Endodermal cell (in vitro differentiated cells): Measurements from ENCODE around the gene OPCML. TPM values are rescaled to one million over a fixed set of nuclear protein-coding genes. Genes with fewer than 3 reads are reported as not detected.

ENCODE experiments used
- DNase-seq: peaks from one replicate; pipeline ENCODE4 v3.0.0-alpha.2; 2017
- H3K27ac ChIP-seq: 2 replicates; pipeline ENCODE4 v1.5.1; 2013; ENCODE audit warnings: mild to moderate bottlenecking, low read depth, low read length, moderate library complexity
- H3K27me3 ChIP-seq: 2 replicates; pipeline ENCODE4 v1.6.1; 2013; ENCODE audit warnings: mild to moderate bottlenecking, low read length, moderate library complexity; ENCODE audit not compliant: insufficient read depth, control insufficient read depth, poor library complexity, severe bottlenecking
- H3K36me3 ChIP-seq: 2 replicates; pipeline ENCODE4 v1.7.0; 2013; ENCODE audit warnings: mild to moderate bottlenecking, low read length, moderate library complexity; ENCODE audit not compliant: control insufficient read depth, insufficient read depth
- H3K4me1 ChIP-seq: one replicate; pipeline ENCODE4 v1.7.0; 2013; ENCODE audit warnings: low read length; ENCODE audit not compliant: control insufficient read depth, insufficient read depth
- H3K4me3 ChIP-seq: 2 replicates; pipeline ENCODE4 v1.5.1; 2013; ENCODE audit warnings: mild to moderate bottlenecking, low read length, moderate library complexity
- H3K9ac ChIP-seq: 2 replicates; pipeline ENCODE4 v1.6.1; 2013; ENCODE audit warnings: mild to moderate bottlenecking, low read length, moderate library complexity; ENCODE audit not compliant: poor library complexity, severe bottlenecking; ENCODE audit errors: extremely low read depth
- H3K9me3 ChIP-seq: 2 replicates; pipeline ENCODE4 v1.6.1; 2013; ENCODE audit warnings: mild to moderate bottlenecking, low read length, moderate library complexity; ENCODE audit not compliant: control insufficient read depth
- H3K27ac Mint-ChIP-seq: 2 replicates; pipeline ENCODE4 v1.8.0; 2020; ENCODE audit warnings: mixed read lengths
- H3K27me3 Mint-ChIP-seq: 2 replicates; pipeline ENCODE4 v1.8.0; 2021; ENCODE audit warnings: mild to moderate bottlenecking, mixed read lengths; ENCODE audit not compliant: insufficient read depth
- H3K36me3 Mint-ChIP-seq: 2 replicates; pipeline ENCODE4 v1.8.0; 2020; ENCODE audit warnings: low read depth, mixed read lengths
- H3K4me1 Mint-ChIP-seq: 2 replicates; pipeline ENCODE4 v1.8.0; 2020; ENCODE audit warnings: mixed read lengths
- H3K4me3 Mint-ChIP-seq: 2 replicates; pipeline ENCODE4 v1.8.0; 2020; ENCODE audit warnings: mild to moderate bottlenecking, moderate library complexity, mixed read lengths
- H3K9me3 Mint-ChIP-seq: 2 replicates; pipeline ENCODE4 v1.8.0; 2020; ENCODE audit warnings: mild to moderate bottlenecking, mixed read lengths
- CTCF ChIP-seq: fragments of 200-600 bp; sonication (generic); conservative IDR thresholded peaks from 2 replicates; pipeline ENCODE4 v1.5.0; 2021; ENCODE audit warnings: antibody characterized with exemption, mild to moderate bottlenecking
- WGBS, 2 experiments: methylation state at CpG; one replicate each; pipeline versions ENCODE4 v1.1.5 to v1.1.7; 2013; ENCODE audit warnings: missing lambda C conversion rate in 2 of 2, mixed read lengths in 1 of 2; ENCODE audit not compliant: insufficient coverage in 1 of 2, insufficient read length in 1 of 2; 5-methylcytosine and 5-hydroxymethylcytosine counted together
- total RNA-seq, 2 donors: library from RNA; stranded (reverse); fragmentation: NEBNext Ultra II Directional in 1 of 2; extraction: Animal tissue kit (Norgen Biotek cat#: 25700) in 1 of 2; gene quantifications; 2 replicates in 1 of 2; 3 replicates in 1 of 2; pipeline ENCODE4 v1.2.1, GENCODE V29; 2021

OPCML gene
- total RNA-seq, 2 donors from 2014 or later: 0.49 to 0.86 TPM

- no peak overlapping the region for H3K4me3 Mint-ChIP-seq
- Histone ChIP-seq H3K4me1 (no peaks in the 10 kb centered on the region), H3K27me3 (no peaks in the 10 kb centered on the region), H3K4me3 (no peak overlapping the region), H3K9ac (no peak overlapping the region), H3K27ac (no peak overlapping the region), H3K36me3 (no peaks in the 10 kb centered on the region), H3K9me3 (no peaks in the 10 kb centered on the region)
- TF ChIP-seq CTCF: no peak
- 93 to 95% methylated on average over 29 to 54 of the region's 54 CpGs for WGBS, 2 experiments
- DNase-seq: no peak
- H3K36me3 Mint-ChIP-seq: no peaks in the 10 kb centered on the region
- H3K27ac Mint-ChIP-seq: no peak overlapping the region
- H3K9me3 Mint-ChIP-seq: no peaks in the 10 kb centered on the region
- H3K4me1 Mint-ChIP-seq: peaks cover 6% of the 10 kb centered on the region
- no peaks in the 10 kb centered on the region for H3K27me3 Mint-ChIP-seq
Observed at GRCh38 chr11:133360860-133361688, 171.2 kb downstream of the OPCML start.

GRCh38 chr11:133355095-133355494, 177.2 kb downstream of the OPCML start:
- H3K27me3 ChIP-seq: no peaks in the 10 kb centered on the region
- Mint-ChIP-seq H3K27me3 (no peaks in the 10 kb centered on the region), H3K4me3 (no peak overlapping the region), H3K36me3 (no peaks in the 10 kb centered on the region), H3K4me1 (peaks cover 6% of the 10 kb centered on the region), H3K27ac (no peak overlapping the region), H3K9me3 (no peaks in the 10 kb centered on the region)
- H3K36me3 ChIP-seq: no peaks in the 10 kb centered on the region
- no peak overlapping the region for H3K27ac ChIP-seq
- H3K9me3 ChIP-seq: no peaks in the 10 kb centered on the region
- H3K4me1 ChIP-seq: no peaks in the 10 kb centered on the region
- WGBS, 2 experiments: 71 to 80% methylated on average over 2 of the region's 2 CpGs
- TF ChIP-seq CTCF: no peak
- no peak overlapping the region for H3K4me3 ChIP-seq
- H3K9ac ChIP-seq: no peak overlapping the region
- DNase-seq: no peak

- Histone ChIP-seq H3K4me1 (no peaks in the 10 kb centered on the region), H3K9ac (no peak overlapping the region), H3K27ac (no peak overlapping the region), H3K4me3 (no peak overlapping the region), H3K36me3 (no peaks in the 10 kb centered on the region), H3K9me3 (no peaks in the 10 kb centered on the region), H3K27me3 (no peaks in the 10 kb centered on the region)
- no peak for DNase-seq
- Mint-ChIP-seq H3K4me1 (peaks cover 6% of the 10 kb centered on the region), H3K9me3 (no peaks in the 10 kb centered on the region), H3K27me3 (no peaks in the 10 kb centered on the region), H3K27ac (no peak overlapping the region), H3K4me3 (no peak overlapping the region), H3K36me3 (no peaks in the 10 kb centered on the region)
- 97% methylated on average over 2 of the region's 4 CpGs; no CpG with 5 or more reads in 1 of the 2 experiments for WGBS, 2 experiments
- no peak for TF ChIP-seq CTCF
Observed at GRCh38 chr11:133354069-133354468, 178.2 kb downstream of the OPCML start.
